ENCODE measurements around the gene HDAC1.

HDAC1 gene

DNA sequence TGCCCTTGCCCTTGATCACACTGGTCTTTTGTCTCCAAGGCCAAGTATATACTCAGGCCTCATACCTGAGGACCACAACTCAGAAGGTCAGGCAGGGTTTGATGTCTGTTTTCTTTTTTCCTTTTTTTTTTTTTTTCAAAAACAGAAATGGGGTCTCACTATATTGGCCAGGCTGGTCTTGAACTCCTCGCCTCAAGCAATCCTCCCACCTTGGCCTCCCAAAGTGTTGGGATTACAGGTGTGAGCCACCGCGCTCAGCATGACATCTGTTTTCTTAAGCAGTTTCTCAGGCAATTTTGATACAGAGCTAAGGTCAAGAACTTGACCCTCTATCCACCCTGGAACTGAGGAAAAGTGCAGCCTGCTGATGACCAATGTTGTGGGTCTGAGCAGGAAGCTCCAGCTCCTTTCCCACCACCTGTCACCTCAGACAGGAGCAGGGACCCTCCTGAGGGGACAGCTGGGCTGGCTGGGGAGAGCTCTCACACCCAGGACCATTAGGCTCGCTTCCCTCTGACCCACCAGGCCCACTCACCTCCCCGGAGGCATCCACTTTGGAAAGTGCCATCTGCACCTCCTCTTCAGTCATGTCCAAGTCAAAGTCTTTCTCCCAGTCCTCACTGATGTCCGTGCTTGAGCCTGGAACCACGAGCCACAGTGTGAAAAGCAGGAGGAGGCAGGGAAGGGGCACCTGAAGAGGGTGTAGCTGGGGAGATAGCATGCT, 76.2 kb downstream of the HDAC1 start:
- peaks cover 50% of the 10 kb centered on the region for H3K36me3 ChIP-seq (ENCODE audit: control insufficient read depth, insufficient read depth, low read length)

DNA sequence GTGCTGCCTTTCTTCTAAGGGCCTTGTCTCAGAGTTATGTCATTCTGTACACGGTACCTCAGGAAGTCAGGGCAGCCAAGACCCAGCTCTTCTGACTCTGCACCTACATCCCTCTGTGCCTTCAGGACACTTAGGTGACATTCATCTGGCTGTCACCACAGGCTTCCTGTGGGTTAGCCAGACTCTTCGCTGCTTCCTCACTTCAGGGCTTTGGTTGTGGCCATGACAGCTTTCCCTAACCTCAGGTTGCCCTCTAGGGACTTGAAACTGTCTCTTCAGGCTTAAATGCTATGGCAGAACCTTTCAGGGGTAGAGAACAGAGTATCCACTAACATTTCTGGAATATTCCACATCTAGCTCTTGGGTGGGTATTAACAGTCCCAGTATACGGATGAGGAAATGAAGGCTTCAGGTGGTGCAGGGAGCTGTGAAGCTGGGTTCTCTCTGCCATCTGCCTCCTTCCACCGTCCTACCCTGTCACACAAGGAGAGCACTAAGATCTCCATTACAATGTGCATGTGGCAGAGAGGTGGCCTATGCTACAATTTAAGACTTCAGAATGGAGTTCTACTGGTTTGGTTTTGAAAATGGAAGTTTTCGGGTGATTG, 80.4 kb downstream of the HDAC1 start:
- WGBS, 2 experiments: 93 to 95% methylated on average over 5 of the region's 5 CpGs
- H3K4me1 ChIP-seq (ENCODE audit: control insufficient read depth, insufficient read depth, low read length): no peaks in the 10 kb centered on the region
- no peaks in the 10 kb centered on the region for H3K27me3 ChIP-seq (ENCODE audit: control insufficient read depth, insufficient read depth, low read length, poor library complexity, severe bottlenecking)
- peaks cover 43% of the 10 kb centered on the region for H3K36me3 ChIP-seq (ENCODE audit: control insufficient read depth, insufficient read depth, low read length)
- no peak overlapping the region for H3K27ac ChIP-seq (ENCODE audit: insufficient read depth, low read depth, low read length, poor library complexity, severe bottlenecking)
- no peak overlapping the region for H3K4me3 ChIP-seq (ENCODE audit: insufficient read depth, low read depth, low read length)
- no peaks in the 10 kb centered on the region for H3K9me3 ChIP-seq (ENCODE audit: control insufficient read depth, low read length)

More for the DNA sequence above, 76.2 kb downstream of the HDAC1 start:
- Histone ChIP-seq H3K9me3 (ENCODE audit: control insufficient read depth, low read length) (no peaks in the 10 kb centered on the region), H3K4me3 (ENCODE audit: insufficient read depth, low read depth, low read length) (no peak overlapping the region), H3K4me1 (ENCODE audit: control insufficient read depth, insufficient read depth, low read length) (no peaks in the 10 kb centered on the region), H3K27ac (ENCODE audit: insufficient read depth, low read depth, low read length, poor library complexity, severe bottlenecking) (no peak overlapping the region), H3K27me3 (ENCODE audit: control insufficient read depth, insufficient read depth, low read length, poor library complexity, severe bottlenecking) (no peaks in the 10 kb centered on the region)
- WGBS, 2 experiments: 94 to 97% methylated on average over 7 of the region's 7 CpGs

DNA sequence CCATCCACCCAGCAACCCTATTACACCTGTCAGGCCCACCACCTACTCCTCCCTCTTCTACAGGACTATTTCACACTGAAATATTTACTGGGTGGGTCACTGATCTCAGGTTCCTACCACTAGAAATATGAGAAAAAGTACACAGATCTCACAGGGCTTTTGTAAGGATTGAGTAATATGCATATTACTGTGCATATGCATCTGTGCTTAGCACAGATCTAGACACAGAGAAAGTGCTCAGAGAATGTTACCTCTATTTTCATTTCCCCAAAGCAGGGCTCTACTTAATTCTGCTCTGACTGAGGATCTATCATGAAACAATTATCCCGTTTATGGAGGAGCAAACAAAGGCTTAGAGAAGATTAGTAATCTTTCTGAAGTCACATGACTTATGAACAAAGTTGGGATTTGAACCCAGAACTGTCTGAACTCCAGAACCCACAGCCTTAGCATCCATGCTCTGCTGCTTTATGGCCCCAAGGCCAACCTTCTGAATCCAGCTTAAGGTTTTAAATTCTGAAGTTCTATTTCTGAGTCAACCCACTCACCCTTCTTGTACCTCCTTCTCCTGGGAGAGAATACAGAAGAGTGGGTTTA, 82.2 kb downstream of the HDAC1 start:
- H3K27me3 ChIP-seq (ENCODE audit: control insufficient read depth, insufficient read depth, low read length, poor library complexity, severe bottlenecking): no peaks in the 10 kb centered on the region
- no peak overlapping the region for H3K4me3 ChIP-seq (ENCODE audit: insufficient read depth, low read depth, low read length)
- no peaks in the 10 kb centered on the region for H3K9me3 ChIP-seq (ENCODE audit: control insufficient read depth, low read length)
- no peaks in the 10 kb centered on the region for H3K4me1 ChIP-seq (ENCODE audit: control insufficient read depth, insufficient read depth, low read length)
- peaks cover 38% of the 10 kb centered on the region for H3K36me3 ChIP-seq (ENCODE audit: control insufficient read depth, insufficient read depth, low read length)
- H3K27ac ChIP-seq (ENCODE audit: insufficient read depth, low read depth, low read length, poor library complexity, severe bottlenecking): no peak overlapping the region
- 90 to 91% methylated on average over 1 of the region's 1 CpG for WGBS, 2 experiments

DNA sequence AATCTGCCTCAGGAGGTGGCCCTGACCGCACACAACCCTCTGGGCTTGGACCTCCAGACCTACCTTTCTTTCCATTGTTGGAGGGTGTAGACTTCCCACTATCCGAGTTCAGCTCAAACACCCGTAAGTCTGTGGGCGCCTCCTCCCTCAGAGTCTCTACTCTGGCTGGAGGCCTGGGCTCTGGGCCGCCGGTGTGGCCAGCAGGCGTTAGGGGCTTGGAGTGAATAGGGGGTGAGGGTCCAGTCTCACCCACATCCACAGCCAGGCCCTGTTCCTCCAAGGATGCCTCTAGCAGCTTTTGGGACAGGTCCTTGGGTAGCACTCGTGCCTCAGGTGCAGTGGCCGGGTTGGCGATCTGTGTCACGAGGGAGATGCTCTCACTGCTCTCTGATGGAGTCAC, 84.3 kb downstream of the HDAC1 start:
- Histone ChIP-seq H3K9me3 (ENCODE audit: control insufficient read depth, low read length) (no peaks in the 10 kb centered on the region), H3K27ac (ENCODE audit: insufficient read depth, low read depth, low read length, poor library complexity, severe bottlenecking) (no peak overlapping the region), H3K4me3 (ENCODE audit: insufficient read depth, low read depth, low read length) (no peak overlapping the region), H3K36me3 (ENCODE audit: control insufficient read depth, insufficient read depth, low read length) (peaks cover 50% of the 10 kb centered on the region), H3K27me3 (ENCODE audit: control insufficient read depth, insufficient read depth, low read length, poor library complexity, severe bottlenecking) (no peaks in the 10 kb centered on the region), H3K4me1 (ENCODE audit: control insufficient read depth, insufficient read depth, low read length) (no peaks in the 10 kb centered on the region)
- WGBS, 2 experiments: 95 to 98% methylated on average over 11 of the region's 11 CpGs

DNA sequence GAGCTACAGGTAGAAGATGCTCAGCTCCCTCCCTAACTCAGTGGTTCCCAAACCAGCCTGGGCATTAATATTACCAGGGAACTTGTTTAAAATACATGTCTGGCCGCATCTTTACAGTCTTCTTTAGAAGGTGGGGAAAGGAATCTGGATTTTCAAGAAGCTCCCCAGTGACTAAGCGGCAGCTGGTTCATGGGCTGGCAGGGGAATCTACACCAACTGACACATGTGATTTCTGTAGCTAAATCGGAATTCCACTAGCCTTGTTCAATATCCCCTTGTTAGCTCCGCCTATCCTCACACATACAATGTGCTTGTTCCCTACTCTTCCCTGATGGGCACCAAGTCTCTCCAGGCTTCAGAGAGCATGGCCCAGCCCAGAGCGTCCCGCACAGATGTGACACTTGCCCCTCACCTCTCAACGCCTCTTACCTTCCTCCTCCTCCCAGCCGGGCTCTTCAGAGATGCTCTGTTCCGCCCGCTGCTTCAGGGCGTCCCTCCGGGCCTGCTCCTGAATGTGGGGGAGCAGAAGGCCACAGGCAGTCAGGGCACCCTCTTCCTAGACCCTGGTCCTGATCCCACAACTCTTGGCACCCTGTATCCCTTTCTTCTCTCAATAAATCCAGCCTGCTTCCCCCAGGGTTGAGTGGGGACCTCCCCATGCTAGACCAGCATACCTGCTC, 85.8 kb downstream of the HDAC1 start:
- peaks cover 56% of the 10 kb centered on the region for H3K36me3 ChIP-seq (ENCODE audit: control insufficient read depth, insufficient read depth, low read length)
- no peak overlapping the region for H3K27ac ChIP-seq (ENCODE audit: insufficient read depth, low read depth, low read length, poor library complexity, severe bottlenecking)
- H3K4me3 ChIP-seq (ENCODE audit: insufficient read depth, low read depth, low read length): no peak overlapping the region
- H3K4me1 ChIP-seq (ENCODE audit: control insufficient read depth, insufficient read depth, low read length): no peaks in the 10 kb centered on the region
- no peaks in the 10 kb centered on the region for H3K9me3 ChIP-seq (ENCODE audit: control insufficient read depth, low read length)
- 94 to 96% methylated on average over 12 of the region's 12 CpGs for WGBS, 2 experiments
- H3K27me3 ChIP-seq (ENCODE audit: control insufficient read depth, insufficient read depth, low read length, poor library complexity, severe bottlenecking): no peaks in the 10 kb centered on the region

DNA sequence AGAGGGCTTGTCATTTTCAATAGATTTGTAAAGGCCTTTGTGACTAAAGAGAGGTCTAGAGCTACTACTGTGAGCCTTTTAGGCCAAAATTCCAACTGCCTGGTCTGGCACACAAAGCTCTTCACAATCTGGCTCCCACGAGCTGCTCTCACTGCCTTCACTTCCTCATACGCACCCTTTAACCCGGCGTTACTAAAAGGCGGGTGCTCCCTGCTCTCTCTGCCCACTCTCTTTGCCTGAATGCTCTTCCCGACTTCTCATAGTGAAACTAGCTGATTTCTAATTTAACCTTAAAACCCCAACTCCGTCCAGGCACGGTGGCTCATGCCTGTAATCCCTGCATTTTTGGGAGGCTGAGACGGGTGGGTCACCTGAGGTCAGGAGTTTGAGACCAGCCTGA, 88.2 kb downstream of the HDAC1 start:
- Histone ChIP-seq H3K36me3 (ENCODE audit: control insufficient read depth, insufficient read depth, low read length) (peaks cover 68% of the 10 kb centered on the region), H3K27me3 (ENCODE audit: control insufficient read depth, insufficient read depth, low read length, poor library complexity, severe bottlenecking) (no peaks in the 10 kb centered on the region), H3K27ac (ENCODE audit: insufficient read depth, low read depth, low read length, poor library complexity, severe bottlenecking) (no peak overlapping the region), H3K4me1 (ENCODE audit: control insufficient read depth, insufficient read depth, low read length) (no peaks in the 10 kb centered on the region), H3K9me3 (ENCODE audit: control insufficient read depth, low read length) (no peaks in the 10 kb centered on the region), H3K4me3 (ENCODE audit: insufficient read depth, low read depth, low read length) (no peak overlapping the region)
- 84 to 92% methylated on average over 9 of the region's 9 CpGs for WGBS, 2 experiments

Data from ectodermal cell (in vitro differentiated cells).